WTC11 (cell line): ENCODE results near the gene G3BP2. TPM values are rescaled to one million over a fixed set of nuclear protein-coding genes. Genes with fewer than 3 reads are reported as not detected.

Experiments used
- ATAC-seq: fragments of 200-7000 bp; cut with Tn5 transposase; 2 replicates; pipeline ENCODE4 v1.10.0; 2021; ENCODE audit warnings: mild to moderate bottlenecking, moderate library complexity
- CTCF ChIA-PET: fragments of 300-600 bp; sonication (Branson Sonifier 250); formaldehyde crosslinking; loops from one replicate; lab custom pipeline; 2021; ENCODE audit warnings: antibody characterized with exemption; lab: Charles Lee
- POLR2A ChIA-PET: fragments of 350-600 bp; sonication (Branson Sonifier 250); formaldehyde crosslinking; loops from one replicate; lab custom pipeline; 2021; ENCODE audit warnings: antibody characterized with exemption; lab: Charles Lee
- DNase-seq: peaks from one replicate; pipeline ENCODE4 v3.0.0; 2021; ENCODE audit warnings: low spot score
- H3K27ac Mint-ChIP-seq: 2 replicates; pipeline ENCODE4 v1.8.0; 2021; ENCODE audit warnings: mixed read lengths
- H3K27me3 Mint-ChIP-seq: 2 replicates; pipeline ENCODE4 v1.8.0; 2021; ENCODE audit warnings: low read depth, mild to moderate bottlenecking, moderate library complexity, mixed read lengths
- H3K36me3 Mint-ChIP-seq: 2 replicates; pipeline ENCODE4 v1.8.0; 2021; ENCODE audit warnings: mixed read lengths
- H3K4me1 Mint-ChIP-seq: 2 replicates; pipeline ENCODE4 v1.8.0; 2022; ENCODE audit warnings: mixed read lengths
- H3K4me3 Mint-ChIP-seq: 2 replicates; pipeline ENCODE4 v1.8.0; 2021; ENCODE audit warnings: mild to moderate bottlenecking, moderate library complexity, mixed read lengths
- H3K9me3 Mint-ChIP-seq: 2 replicates; pipeline ENCODE4 v1.8.0; 2021; ENCODE audit warnings: mixed read lengths
- ATF6 ChIP-seq: sonication (generic); formaldehyde crosslinking; IDR thresholded peaks from 2 replicates; pipeline ENCODE4 v1.8.1; 2023; ENCODE audit warnings: mild to moderate bottlenecking, missing genetic modification reagents
- CBFB ChIP-seq: sonication (generic); formaldehyde crosslinking; IDR thresholded peaks from 2 replicates; pipeline ENCODE4 v1.8.1; 2022; ENCODE audit warnings: mild to moderate bottlenecking, low read depth, missing genetic modification reagents
- E2F4 ChIP-seq: sonication (generic); formaldehyde crosslinking; IDR thresholded peaks from 2 replicates; pipeline ENCODE4 v1.8.1; 2022; ENCODE audit warnings: low read depth, mild to moderate bottlenecking, moderate library complexity, missing genetic modification reagents, borderline replicate concordance
- E2F5 ChIP-seq: sonication (generic); formaldehyde crosslinking; IDR thresholded peaks from 2 replicates; pipeline ENCODE4 v1.8.1; 2022; ENCODE audit warnings: mild to moderate bottlenecking, moderate library complexity, missing genetic modification reagents
- ESRRA ChIP-seq: sonication (generic); formaldehyde crosslinking; IDR thresholded peaks from 2 replicates; pipeline ENCODE4 v1.8.1; 2022; ENCODE audit warnings: mild to moderate bottlenecking, missing genetic modification reagents, borderline replicate concordance
- FOXJ3 ChIP-seq: sonication (generic); formaldehyde crosslinking; IDR thresholded peaks from 2 replicates; pipeline ENCODE4 v1.9.0; 2021; ENCODE audit warnings: missing genetic modification reagents, mild to moderate bottlenecking, borderline replicate concordance
- FOXK1 ChIP-seq: sonication (generic); formaldehyde crosslinking; IDR thresholded peaks from 2 replicates; pipeline ENCODE4 v1.8.0; 2022; ENCODE audit warnings: mild to moderate bottlenecking, moderate library complexity, missing genetic modification reagents
- GABPB1 ChIP-seq: sonication (generic); formaldehyde crosslinking; IDR thresholded peaks from 2 replicates; pipeline ENCODE4 v1.8.1; 2023; ENCODE audit warnings: mild to moderate bottlenecking, missing genetic modification reagents
- GTF2I ChIP-seq: fragments of 250-450 bp; sonication (Bioruptor Pico); conservative IDR thresholded peaks from 2 replicates; pipeline ENCODE4 v1.4.0; 2021; ENCODE audit warnings: mild to moderate bottlenecking
- HMGA2 ChIP-seq: fragments of 250-450 bp; sonication (Bioruptor Pico); IDR thresholded peaks from 2 replicates; pipeline ENCODE4 v1.4.0; 2021; ENCODE audit warnings: mild to moderate bottlenecking, moderate library complexity
- MAX ChIP-seq: sonication (generic); formaldehyde crosslinking; IDR thresholded peaks from 2 replicates; pipeline ENCODE4 v1.8.0; 2022; ENCODE audit warnings: mild to moderate bottlenecking, missing genetic modification reagents
- NR2C2 ChIP-seq: sonication (generic); formaldehyde crosslinking; IDR thresholded peaks from 2 replicates; pipeline ENCODE4 v1.8.0; 2022; ENCODE audit warnings: mild to moderate bottlenecking, missing genetic modification reagents
- PRDM15 ChIP-seq: sonication (generic); formaldehyde crosslinking; IDR thresholded peaks from 2 replicates; pipeline ENCODE4 v1.8.0; 2022; ENCODE audit warnings: missing genetic modification reagents
- PRRX2 ChIP-seq: fragments of 250-450 bp; sonication (Bioruptor Pico); IDR thresholded peaks from 2 replicates; pipeline ENCODE4 v1.8.0; 2021; ENCODE audit warnings: mild to moderate bottlenecking
- RELA ChIP-seq: sonication (generic); formaldehyde crosslinking; IDR thresholded peaks from 2 replicates; pipeline ENCODE4 v1.8.1; 2022; ENCODE audit warnings: missing genetic modification reagents, mild to moderate bottlenecking, borderline replicate concordance
- SOX15 ChIP-seq: fragments of 250-450 bp; sonication (Bioruptor Pico); IDR thresholded peaks from 2 replicates; pipeline ENCODE4 v1.9.0; 2021; ENCODE audit warnings: mild to moderate bottlenecking
- TCF7 ChIP-seq: sonication (generic); formaldehyde crosslinking; IDR thresholded peaks from 2 replicates; pipeline ENCODE4 v1.8.0; 2022; ENCODE audit warnings: mild to moderate bottlenecking, low read depth, missing genetic modification reagents, moderate library complexity
- TP53 ChIP-seq: sonication (generic); formaldehyde crosslinking; IDR thresholded peaks from 2 replicates; pipeline ENCODE4 v1.8.1; 2023; ENCODE audit warnings: mild to moderate bottlenecking, missing genetic modification reagents
- USF1 ChIP-seq: sonication (generic); formaldehyde crosslinking; IDR thresholded peaks from 2 replicates; pipeline ENCODE4 v1.8.0; 2022; ENCODE audit warnings: mild to moderate bottlenecking, missing genetic modification reagents
- ZNF232 ChIP-seq: sonication (generic); formaldehyde crosslinking; IDR thresholded peaks from 2 replicates; pipeline ENCODE4 v1.8.0; 2022; ENCODE audit warnings: mild to moderate bottlenecking, missing genetic modification reagents
- ZNF416 ChIP-seq: fragments of 250-450 bp; sonication (Bioruptor Pico); IDR thresholded peaks from 2 replicates; pipeline ENCODE4 v1.9.0; 2021; ENCODE audit warnings: mild to moderate bottlenecking, inconsistent platforms
- ZNF512 ChIP-seq: sonication (generic); formaldehyde crosslinking; IDR thresholded peaks from 2 replicates; pipeline ENCODE4 v1.8.1; 2022; ENCODE audit warnings: missing genetic modification reagents, borderline replicate concordance
- total RNA-seq: library from RNA; stranded (reverse); gene quantifications from 3 replicates; pipeline ENCODE4 v1.2.3, GENCODE V29; 2021

Gene G3BP2
- total RNA-seq, 1 experiment from 2014 or later, result 284 TPM

GRCh38 chr4:75678965-75679364, 5.8 kb upstream of the G3BP2 start:
- DNase-seq (no peak), ATAC-seq (no peak)
- H3K4me3 Mint-ChIP-seq, result no peak overlapping the region
- H3K27me3 Mint-ChIP-seq, result no peaks in the 10 kb centered on the region
- CTCF ChIA-PET, result no interaction called here
- H3K36me3 Mint-ChIP-seq, result peaks cover 8% of the 10 kb centered on the region
- TF ChIP-seq PRRX2 (CRISPR knock-in tag) (no peak), HMGA2 (CRISPR knock-in tag) (no peak), TCF7 (no peak), FOXJ3 (no peak), E2F5 (CRISPR knock-in tag) (no peak), CBFB (no peak)
- POLR2A ChIA-PET, result interaction anchor here (1.7 kb wide), 1 partner anchor 46 kb away, joined by 3 read pairs; the partner anchor contains the start of gene USO1
- no peaks in the 10 kb centered on the region for H3K9me3 Mint-ChIP-seq
- peaks cover 25% of the 10 kb centered on the region for H3K4me1 Mint-ChIP-seq
- peak overlapping the region; percentile 74; the same call in 1 of the 2 replicates for H3K27ac Mint-ChIP-seq

GRCh38 chr4:75678473-75678872, 5.3 kb upstream of the G3BP2 start:
- ATAC-seq, result no peak
- Mint-ChIP-seq H3K27ac (no peak overlapping the region), H3K4me1 (peaks cover 29% of the 10 kb centered on the region), H3K9me3 (no peaks in the 10 kb centered on the region), H3K4me3 (no peak overlapping the region), H3K27me3 (no peaks in the 10 kb centered on the region), H3K36me3 (peaks cover 8% of the 10 kb centered on the region)
- ChIA-PET CTCF (no interaction called here), POLR2A (interaction anchor here (1.7 kb wide), 1 partner anchor 46 kb away, joined by 3 read pairs; the partner anchor contains the start of gene USO1)
- DNase-seq, result no peak
- TF ChIP-seq SOX15 (CRISPR knock-in tag), result no peak
- TF ChIP-seq PRDM15, result no peak
- TF ChIP-seq NR2C2, result no peak
- no peak for TF ChIP-seq TP53 (CRISPR knock-in tag)
- TF ChIP-seq RELA (CRISPR knock-in tag), result no peak
- TF ChIP-seq ATF6, result no peak
- no peak for TF ChIP-seq GABPB1 (CRISPR knock-in tag)
- TF ChIP-seq GTF2I (CRISPR knock-in tag), result 0 out of 2 replicates have a peak, but pooled peaks have one; percentile 35
- TF ChIP-seq, all 79 proteins: peak for 1

- Mint-ChIP-seq H3K27ac (peak overlapping the region; percentile 92), H3K4me1 (peaks cover 48% of the 10 kb centered on the region), H3K9me3 (no peaks in the 10 kb centered on the region), H3K4me3 (no peak overlapping the region), H3K36me3 (peaks cover 5% of the 10 kb centered on the region; the same call in 1 of the 2 replicates), H3K27me3 (no peaks in the 10 kb centered on the region)
- DNase-seq, result no peak
- ChIA-PET POLR2A (interaction anchor here (1.3 kb wide), 1 partner anchor 49 kb away, joined by 7 read pairs; the partner anchor contains the start of gene USO1), CTCF (no interaction called here)
- ATAC-seq, result no peak
- TF ChIP-seq USF1 (no peak), FOXK1 (CRISPR knock-in tag) (no peak), ZNF232 (CRISPR knock-in tag) (no peak), E2F5 (CRISPR knock-in tag) (no peak), MAX (no peak), ZNF512 (CRISPR knock-in tag) (no peak), ESRRA (CRISPR knock-in tag) (no peak), ZNF416 (CRISPR knock-in tag) (no peak), E2F4 (no peak)
Observed at GRCh38 chr4:75675004-75675531, 1.9 kb upstream of the G3BP2 start.
